HG03457 (cell line): ENCODE results near the gene TMEFF2.

Experiments used
- ATAC-seq: cut with Tn5 transposase; IDR thresholded peaks from one replicate; pipeline ENCODE4 v1.9.1; 2021; ENCODE audit warnings: moderate number of reproducible peaks; ENCODE audit not compliant: unreplicated experiment

TMEFF2 gene

DNA sequence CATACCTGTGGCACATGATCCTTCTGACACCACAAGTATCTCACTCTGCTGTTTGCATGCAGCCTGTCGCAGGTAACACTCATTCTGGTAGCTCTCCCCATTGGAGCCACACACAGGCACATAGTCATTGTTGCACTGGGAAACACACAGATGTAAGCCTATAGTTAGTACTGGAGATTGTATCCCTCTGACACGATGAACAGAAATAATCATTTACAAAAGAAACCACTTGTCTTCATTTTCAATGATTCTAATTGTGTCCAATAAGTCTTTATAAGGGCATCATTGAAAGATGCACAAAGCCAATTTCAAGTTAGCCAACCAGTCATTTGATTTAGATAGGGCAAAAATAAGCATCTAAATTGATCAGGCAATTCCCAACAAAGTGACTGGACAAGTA lies 10.4 kb downstream of the TMEFF2 start:
- ATAC-seq: no peak

GRCh38 chr2:192183296-192183695 lies 11.4 kb downstream of the TMEFF2 start:
- ATAC-seq: no peak

GRCh38 chr2:192166946-192167345 lies 27.8 kb downstream of the TMEFF2 start:
- no peak for ATAC-seq

DNA sequence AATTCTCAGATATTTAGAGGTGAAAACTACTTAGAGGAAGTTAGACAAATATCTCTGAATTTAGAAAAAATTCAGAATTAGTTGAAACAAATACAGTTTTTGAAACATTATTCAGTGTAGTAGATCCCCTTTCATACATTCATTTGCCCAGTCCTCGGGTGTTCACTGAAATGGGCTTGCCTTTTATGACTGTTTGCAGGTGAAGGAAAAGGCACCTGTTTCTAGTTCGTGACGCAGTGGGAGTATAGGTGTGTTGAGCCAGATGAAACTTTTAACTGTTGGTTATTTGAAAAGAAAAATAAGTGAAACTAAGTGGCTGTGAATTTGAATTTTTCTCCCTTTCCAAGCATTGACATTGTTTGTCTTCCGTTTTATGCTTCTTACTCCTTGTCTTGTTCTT lies 28.9 kb downstream of the TMEFF2 start:
- no peak for ATAC-seq

GRCh38 chr2:192162392-192163042 lies 32.2 kb downstream of the TMEFF2 start:
- ATAC-seq: no peak

DNA sequence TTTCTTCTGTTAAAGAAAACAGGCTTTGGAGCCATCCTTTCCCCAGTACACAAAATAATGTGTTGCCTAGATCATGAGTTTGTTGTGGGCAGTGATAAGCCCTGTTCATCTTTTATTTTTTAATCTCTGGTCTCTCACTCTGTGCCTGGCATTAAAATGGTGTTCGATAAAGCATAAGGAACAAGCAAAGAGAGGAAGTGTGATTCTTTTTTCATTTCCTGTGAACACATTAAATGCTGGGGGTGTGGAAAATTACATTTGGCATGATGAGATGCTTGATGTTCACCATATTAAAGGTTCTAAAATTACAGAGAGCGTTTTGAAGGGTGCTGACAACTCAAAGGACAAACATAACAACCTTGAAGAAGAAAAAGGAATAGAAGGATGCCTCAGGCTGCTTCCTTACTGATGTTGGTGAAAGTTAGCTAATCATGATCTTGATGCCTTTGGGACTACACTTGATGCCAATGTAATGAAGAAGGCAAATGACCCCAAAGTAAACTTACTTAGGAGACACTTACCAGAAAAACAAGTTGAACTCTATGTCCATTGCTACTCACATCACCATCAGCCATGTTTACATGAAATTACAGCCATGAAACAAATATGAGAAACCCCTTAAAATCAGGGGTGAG lies 33.0 kb downstream of the TMEFF2 start:
- ATAC-seq: no peak

GRCh38 chr2:192159736-192160135 lies 35.0 kb downstream of the TMEFF2 start:
- ATAC-seq: no peak

- no peak for ATAC-seq
These were observed 35.5 kb downstream of the TMEFF2 start for GRCh38 chr2:192159208-192159607.

DNA sequence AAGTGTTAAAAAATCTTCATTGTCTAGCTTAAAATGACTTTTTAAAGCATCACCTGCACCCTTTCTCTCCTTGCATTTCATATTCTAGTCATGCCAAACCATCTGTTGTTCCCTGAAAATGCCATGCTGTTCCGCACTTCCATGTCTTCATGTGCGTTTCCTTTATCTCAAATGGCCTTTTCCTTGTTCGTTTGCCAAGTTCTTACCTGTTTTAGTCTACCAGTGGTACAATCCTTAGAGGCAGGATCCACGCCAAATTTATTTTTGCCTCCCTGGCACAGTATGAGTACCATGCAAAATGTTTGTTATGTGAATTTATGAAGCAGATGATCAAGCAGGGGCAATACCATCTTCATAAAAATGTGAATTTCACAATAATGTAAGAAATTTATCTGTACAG lies 37.0 kb downstream of the TMEFF2 start:
- no peak for ATAC-seq

GRCh38 chr2:192155511-192156118 lies 39.1 kb downstream of the TMEFF2 start:
- no peak for ATAC-seq

- no peak for ATAC-seq
These were observed 41.2 kb downstream of the TMEFF2 start for GRCh38 chr2:192153561-192153960.

DNA sequence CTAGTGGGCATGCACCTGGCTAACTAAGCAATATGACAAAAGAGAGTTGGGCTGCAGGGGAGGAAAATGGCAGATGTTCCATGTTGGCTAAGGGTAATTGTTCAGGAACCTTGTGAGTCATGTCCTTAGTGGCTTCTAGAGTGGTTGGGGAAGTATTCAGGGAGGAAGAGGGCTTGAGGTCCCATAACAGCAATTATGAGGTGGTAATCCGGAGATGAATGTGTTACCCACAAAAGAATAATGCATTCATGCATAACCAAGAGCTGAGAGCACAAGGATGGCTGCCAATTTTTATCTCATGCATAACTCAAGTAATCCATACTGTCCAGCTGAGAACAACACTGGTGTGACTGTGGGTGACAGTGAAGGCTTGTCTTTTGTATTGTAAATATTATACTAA lies 42.9 kb downstream of the TMEFF2 start:
- ATAC-seq: no peak

GRCh38 chr2:192150166-192150565 lies 44.6 kb downstream of the TMEFF2 start:
- no peak for ATAC-seq

DNA sequence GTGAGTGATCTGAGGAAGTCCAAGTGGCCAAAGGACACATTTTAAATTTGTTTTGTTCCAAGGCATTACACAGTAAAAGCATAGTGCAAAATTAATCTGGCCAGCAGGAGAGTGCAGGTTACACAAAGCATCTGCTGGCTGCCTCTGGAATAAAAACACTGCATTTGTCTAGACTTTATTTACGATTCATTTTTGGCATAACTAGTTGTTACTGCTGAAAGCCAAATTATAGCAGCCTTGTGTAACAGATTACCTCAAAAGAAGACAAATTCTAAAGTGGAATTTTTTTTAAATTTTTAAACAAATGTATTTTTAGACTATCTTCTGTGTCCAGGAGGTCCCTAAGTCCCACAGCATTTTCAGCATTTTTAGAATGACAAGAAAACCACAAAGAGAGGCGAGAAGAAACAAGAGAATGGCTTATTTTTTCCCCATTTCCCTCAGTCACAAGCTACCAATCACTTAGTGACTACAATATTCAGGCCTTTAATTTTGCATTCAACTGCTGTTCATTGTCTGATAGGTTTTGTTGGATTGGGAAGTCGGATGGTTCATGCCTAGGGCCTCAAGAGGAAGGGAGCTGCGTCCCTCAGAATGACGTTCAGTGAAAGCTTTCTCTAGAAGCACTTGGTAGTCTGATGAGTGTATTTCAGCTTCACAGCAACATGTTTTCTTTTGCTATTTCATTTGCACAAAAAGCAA lies 46.0 kb downstream of the TMEFF2 start:
- ATAC-seq: no peak

- ATAC-seq: no peak
These were observed 46.5 kb downstream of the TMEFF2 start for GRCh38 chr2:192148241-192148619.

DNA sequence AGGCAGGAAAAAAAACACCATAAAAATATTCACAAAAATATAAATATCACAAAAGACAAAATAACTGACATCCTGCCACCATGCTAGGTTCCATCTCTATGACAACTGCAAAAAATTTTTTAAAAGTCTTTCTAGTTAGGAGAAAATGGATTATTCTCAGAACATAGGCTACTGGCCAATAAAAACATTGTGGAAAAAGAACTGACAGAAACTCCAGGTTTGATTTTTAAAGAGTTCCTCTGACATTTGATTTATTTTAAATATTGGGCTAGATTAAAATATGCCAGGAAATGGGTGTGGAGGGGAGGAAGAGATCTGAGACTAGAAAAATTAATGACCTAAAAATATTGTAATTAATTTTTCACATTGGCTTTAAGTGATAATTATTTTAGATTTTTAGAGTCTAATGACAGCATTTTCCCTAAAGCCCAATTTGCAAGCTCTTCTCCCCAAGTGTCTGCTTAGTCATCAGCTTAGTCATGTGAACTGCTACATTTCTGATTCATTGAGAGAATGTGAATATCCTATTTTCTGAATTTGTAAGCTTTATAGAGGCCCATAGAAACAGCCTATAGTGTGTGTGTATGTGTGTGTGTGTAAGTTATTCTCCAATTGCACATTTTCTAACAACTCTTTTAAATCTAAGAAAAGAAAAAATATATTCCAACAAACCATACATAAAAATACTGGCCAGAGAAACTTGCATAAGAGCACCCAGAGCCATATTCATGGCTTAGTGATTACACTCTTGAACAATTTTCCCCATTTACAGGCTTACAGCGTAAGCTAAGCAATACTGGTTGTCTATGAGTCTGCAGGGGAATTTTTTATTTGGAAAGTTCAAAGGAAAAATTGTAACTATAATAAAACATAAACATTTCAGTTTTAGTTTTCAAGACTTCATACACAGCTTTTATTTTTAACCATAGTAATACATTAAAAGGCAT lies 48.4 kb downstream of the TMEFF2 start:
- no peak for ATAC-seq

DNA sequence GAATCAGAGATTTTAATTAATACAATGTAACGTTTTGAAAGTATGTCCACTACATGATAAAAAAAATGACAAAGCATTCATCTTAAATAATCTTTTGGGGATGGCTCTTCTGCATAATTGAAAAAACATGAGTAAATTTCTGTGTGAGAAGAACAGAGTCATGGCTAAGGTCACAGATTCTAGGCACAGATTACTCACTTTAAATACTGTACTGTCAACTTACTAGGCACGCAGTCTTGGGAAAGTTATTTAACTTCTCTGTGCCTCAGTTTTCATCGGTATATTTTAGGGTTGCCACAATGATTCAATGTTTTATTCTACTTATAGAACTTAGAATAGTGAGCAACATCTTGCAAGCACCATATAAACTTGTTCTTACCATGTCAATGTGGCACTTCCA lies 49.2 kb downstream of the TMEFF2 start:
- ATAC-seq: no peak

DNA sequence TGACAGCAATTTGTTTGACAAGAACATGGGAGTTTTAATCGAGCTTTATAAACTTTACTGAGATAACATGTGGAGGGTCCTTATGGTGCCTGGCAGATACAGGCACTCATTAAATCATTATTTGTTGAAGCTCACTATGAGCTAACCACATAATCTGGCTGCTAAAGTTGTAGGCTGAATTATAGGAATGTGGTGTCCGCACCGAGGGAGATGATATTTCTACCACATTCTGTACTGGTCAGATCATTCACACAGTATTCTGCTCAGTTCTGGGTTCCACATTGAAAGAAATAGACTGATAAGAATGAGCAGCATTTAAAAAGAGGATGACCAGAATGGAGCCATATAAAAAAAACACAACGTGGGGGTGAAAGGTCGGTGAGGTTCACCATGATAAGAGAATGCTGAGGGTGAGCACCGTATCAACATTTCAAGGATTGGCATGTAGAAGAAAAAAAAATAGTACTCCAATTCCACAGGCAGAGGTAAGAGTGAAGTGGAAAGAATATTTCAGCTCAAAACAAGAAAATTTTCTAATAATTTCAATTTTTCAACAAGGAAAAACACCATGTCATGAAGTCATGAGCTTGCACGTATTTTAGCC lies 54.4 kb downstream of the TMEFF2 start:
- no peak for ATAC-seq

GRCh38 chr2:192139813-192140212 lies 54.9 kb downstream of the TMEFF2 start:
- ATAC-seq: no peak

- no peak for ATAC-seq
These were observed 57.3 kb downstream of the TMEFF2 start for GRCh38 chr2:192137451-192137850.
